Duodenal mucosa (tissue), 2 donors: Measurements from ENCODE around the gene ATG10.

Source experiments
- H3K27ac ChIP-seq: one replicate; pipeline ENCODE4 v1.7.0; 2013; ENCODE audit warnings: low read depth, low read length
- H3K27me3 ChIP-seq, 2 donors: one replicate each; pipeline ENCODE4 v1.7.0; 2013; ENCODE audit warnings: low read length in 2 of 2, control low read depth in 1 of 2; ENCODE audit not compliant: insufficient read depth in 2 of 2, control insufficient read depth in 1 of 2
- H3K36me3 ChIP-seq, 2 donors: one replicate each; pipeline ENCODE4 v1.7.0; 2013; ENCODE audit warnings: low read length in 2 of 2, control low read depth in 1 of 2; ENCODE audit not compliant: insufficient read depth in 2 of 2, control insufficient read depth in 1 of 2
- H3K4me1 ChIP-seq, 2 donors: one replicate each; pipeline ENCODE4 v1.7.0; 2013; ENCODE audit warnings: low read length in 2 of 2, control low read depth in 1 of 2; ENCODE audit not compliant: insufficient read depth in 2 of 2, control insufficient read depth in 1 of 2
- H3K4me3 ChIP-seq, 2 donors: one replicate each; pipeline ENCODE4 v1.7.0; 2013; ENCODE audit warnings: low read length in 2 of 2, low read depth in 1 of 2
- H3K9ac ChIP-seq, 2 donors: one replicate each; pipeline ENCODE4 v1.7.0; 2013; ENCODE audit warnings: low read length in 2 of 2, low read depth in 1 of 2
- H3K9me3 ChIP-seq, 2 donors: one replicate each; pipeline ENCODE4 v1.7.0; 2013; ENCODE audit warnings: low read length in 2 of 2, control low read depth in 1 of 2; ENCODE audit not compliant: control insufficient read depth in 1 of 2

Gene ATG10

GRCh38 chr5:82168294-82168693 lies 196.5 kb downstream of the ATG10 start:
- Histone ChIP-seq H3K4me3 (no peak overlapping the region), H3K4me1 (peaks cover 0 to 5% of the 10 kb centered on the region in 2 donors), H3K36me3 (no peaks in the 10 kb centered on the region), H3K27ac (no peak overlapping the region), H3K27me3 (no peaks in the 10 kb centered on the region), H3K9me3 (no peaks in the 10 kb centered on the region), H3K9ac (no peak overlapping the region)

GRCh38 chr5:82169892-82170291 lies 198.1 kb downstream of the ATG10 start:
- no peaks in the 10 kb centered on the region for H3K9me3 ChIP-seq
- no peaks in the 10 kb centered on the region for H3K27me3 ChIP-seq
- peaks cover 0 to 5% of the 10 kb centered on the region in 2 donors for H3K4me1 ChIP-seq
- H3K9ac ChIP-seq = no peak overlapping the region
- no peak overlapping the region for H3K4me3 ChIP-seq
- H3K36me3 ChIP-seq = no peaks in the 10 kb centered on the region
- H3K27ac ChIP-seq = no peak overlapping the region

- Histone ChIP-seq H3K4me3 (no peak overlapping the region), H3K27ac (no peak overlapping the region), H3K9ac (no peak overlapping the region)
These were observed 202.5 kb downstream of the ATG10 start for GRCh38 chr5:82174128-82174918.

GRCh38 chr5:82174919-82175219 lies 203.0 kb downstream of the ATG10 start:
- no peaks in the 10 kb centered on the region for H3K4me1 ChIP-seq
- no peak overlapping the region for H3K4me3 ChIP-seq
- H3K36me3 ChIP-seq = no peaks in the 10 kb centered on the region
- H3K9ac ChIP-seq = no peak overlapping the region
- no peaks in the 10 kb centered on the region for H3K27me3 ChIP-seq
- no peak overlapping the region for H3K27ac ChIP-seq
- no peaks in the 10 kb centered on the region for H3K9me3 ChIP-seq

More at GRCh38 chr5:82174128-82174918, 202.5 kb downstream of the ATG10 start:
- no peaks in the 10 kb centered on the region for H3K9me3 ChIP-seq
- H3K4me1 ChIP-seq = no peaks in the 10 kb centered on the region
- no peaks in the 10 kb centered on the region for H3K27me3 ChIP-seq
- H3K36me3 ChIP-seq = no peaks in the 10 kb centered on the region

- no peaks in the 10 kb centered on the region for H3K27me3 ChIP-seq
- no peak overlapping the region for H3K27ac ChIP-seq
- H3K9me3 ChIP-seq = no peaks in the 10 kb centered on the region
- H3K4me1 ChIP-seq = no peaks in the 10 kb centered on the region
- no peak overlapping the region for H3K4me3 ChIP-seq
- no peak overlapping the region for H3K9ac ChIP-seq
- H3K36me3 ChIP-seq = no peaks in the 10 kb centered on the region
These were observed 204.4 kb downstream of the ATG10 start for GRCh38 chr5:82176115-82176814.

GRCh38 chr5:82178378-82178777 lies 206.6 kb downstream of the ATG10 start:
- Histone ChIP-seq H3K4me3 (no peak overlapping the region), H3K27ac (no peak overlapping the region), H3K27me3 (no peaks in the 10 kb centered on the region), H3K9me3 (no peaks in the 10 kb centered on the region), H3K36me3 (no peaks in the 10 kb centered on the region), H3K4me1 (no peaks in the 10 kb centered on the region), H3K9ac (no peak overlapping the region)

GRCh38 chr5:82182662-82183061 lies 210.8 kb downstream of the ATG10 start:
- Histone ChIP-seq H3K36me3 (no peaks in the 10 kb centered on the region), H3K27me3 (no peaks in the 10 kb centered on the region), H3K9me3 (no peaks in the 10 kb centered on the region), H3K4me3 (no peak overlapping the region), H3K9ac (no peak overlapping the region), H3K27ac (no peak overlapping the region), H3K4me1 (no peaks in the 10 kb centered on the region)

- Histone ChIP-seq H3K9me3 (no peaks in the 10 kb centered on the region), H3K4me1 (no peaks in the 10 kb centered on the region), H3K27ac (no peak overlapping the region), H3K36me3 (no peaks in the 10 kb centered on the region), H3K4me3 (no peak overlapping the region), H3K27me3 (no peaks in the 10 kb centered on the region), H3K9ac (no peak overlapping the region)
These were observed 212.0 kb downstream of the ATG10 start for GRCh38 chr5:82183828-82184227.

- no peak overlapping the region for H3K27ac ChIP-seq
- H3K36me3 ChIP-seq = no peaks in the 10 kb centered on the region
- no peaks in the 10 kb centered on the region for H3K4me1 ChIP-seq
These were observed 214.0 kb downstream of the ATG10 start for GRCh38 chr5:82185851-82186250.

GRCh38 chr5:82197550-82197949 lies 225.7 kb downstream of the ATG10 start:
- H3K4me3 ChIP-seq = no peak overlapping the region
- H3K36me3 ChIP-seq = no peaks in the 10 kb centered on the region
- no peaks in the 10 kb centered on the region for H3K4me1 ChIP-seq
- H3K27ac ChIP-seq = no peak overlapping the region
- H3K9ac ChIP-seq = no peak overlapping the region
- H3K27me3 ChIP-seq = no peaks in the 10 kb centered on the region
- H3K9me3 ChIP-seq = no peaks in the 10 kb centered on the region

More at GRCh38 chr5:82185851-82186250, 214.0 kb downstream of the ATG10 start:
- no peaks in the 10 kb centered on the region for H3K9me3 ChIP-seq
- H3K4me3 ChIP-seq = no peak overlapping the region
- H3K27me3 ChIP-seq = no peaks in the 10 kb centered on the region
- no peak overlapping the region for H3K9ac ChIP-seq
